GM23248 (cell line): ENCODE data around the gene NTHL1. TPM values are rescaled to one million over a fixed set of nuclear protein-coding genes. Genes with fewer than 3 reads are reported as not detected.
"Not testable (repeated sequence)": the region's sequence is repeated elsewhere in the genome, so short reads cannot be mapped to it uniquely, and the experiment has no call there.

Experiments used
- DNase-seq: peaks from one replicate; pipeline ENCODE4 v3.0.0-alpha.2; 2015
- H2AFZ ChIP-seq: fragments of 200-600 bp; sonication (generic); 2 replicates; pipeline ENCODE4 v1.6.1; 2016; ENCODE audit warnings: antibody characterized with exemption
- H3F3A ChIP-seq: fragments of 200-600 bp; sonication (generic); 2 replicates; pipeline ENCODE4 v1.6.1; 2016; ENCODE audit warnings: mild to moderate bottlenecking, antibody characterized with exemption, mixed run types; ENCODE audit not compliant: insufficient read depth
- H3K27ac ChIP-seq: fragments of 200-600 bp; sonication (generic); 2 replicates; pipeline ENCODE4 v1.5.1; 2016; ENCODE audit warnings: mild to moderate bottlenecking
- H3K27me3 ChIP-seq: fragments of 200-600 bp; sonication (generic); replicated peaks from 2 replicates; pipeline ENCODE4 v1.6.1; 2016; ENCODE audit warnings: mild to moderate bottlenecking; ENCODE audit not compliant: insufficient read depth
- H3K36me3 ChIP-seq: fragments of 200-600 bp; sonication (generic); 2 replicates; pipeline ENCODE4 v1.6.1; 2016; ENCODE audit warnings: low read depth, mild to moderate bottlenecking
- H3K4me1 ChIP-seq: fragments of 200-600 bp; sonication (generic); 2 replicates; pipeline ENCODE4 v1.6.1; 2016; ENCODE audit warnings: mild to moderate bottlenecking; ENCODE audit not compliant: insufficient read depth
- H3K4me2 ChIP-seq: fragments of 200-600 bp; sonication (generic); one replicate; pipeline ENCODE4 v1.6.1; 2016; ENCODE audit warnings: mild to moderate bottlenecking; ENCODE audit not compliant: unreplicated experiment
- H3K4me3 ChIP-seq: fragments of 200-600 bp; sonication (generic); 2 replicates; pipeline ENCODE4 v1.5.1; 2016; ENCODE audit warnings: mild to moderate bottlenecking
- H3K79me2 ChIP-seq: fragments of 200-600 bp; sonication (generic); 2 replicates; pipeline ENCODE4 v1.6.1; 2016; ENCODE audit warnings: mild to moderate bottlenecking; ENCODE audit not compliant: insufficient read depth
- H3K9ac ChIP-seq: fragments of 200-600 bp; sonication (generic); 2 replicates; pipeline ENCODE4 v1.6.1; 2016; ENCODE audit warnings: mild to moderate bottlenecking
- H3K9me2 ChIP-seq: fragments of 200-600 bp; sonication (generic); 2 replicates; pipeline ENCODE4 v1.6.1; 2016; ENCODE audit warnings: mixed run types, mild to moderate bottlenecking, moderate library complexity; ENCODE audit not compliant: insufficient read depth
- H3K9me3 ChIP-seq: fragments of 200-600 bp; sonication (generic); one replicate; pipeline ENCODE4 v1.6.1; 2017; ENCODE audit warnings: low read depth
- H4K20me1 ChIP-seq: fragments of 200-600 bp; sonication (generic); 2 replicates; pipeline ENCODE4 v1.6.0; 2016; ENCODE audit not compliant: insufficient read depth
- EZH2 ChIP-seq: fragments of 200-600 bp; sonication (generic); IDR thresholded peaks from 2 replicates; pipeline ENCODE4 v1.6.1; 2018; ENCODE audit warnings: antibody characterized with exemption, mild to moderate bottlenecking; ENCODE audit not compliant: insufficient read depth, poor library complexity, severe bottlenecking
- EZH2phosphoT487 ChIP-seq: fragments of 200-600 bp; sonication (generic); IDR thresholded peaks from 2 replicates; pipeline ENCODE4 v1.6.1; 2018; ENCODE audit warnings: antibody characterized with exemption, moderate library complexity, mild to moderate bottlenecking, low read depth; ENCODE audit not compliant: insufficient read depth
- WGBS, 2 experiments: methylation state at CpG; one replicate each; pipeline ENCODE4 v1.1.6; 2015 to 2017; ENCODE audit warnings: low lambda C conversion rate in 2 of 2, low coverage in 1 of 2; ENCODE audit errors: missing lambda C conversion rate in 2 of 2; 5-methylcytosine and 5-hydroxymethylcytosine counted together
- in situ Hi-C: fragments of 300-500 bp; cut with MboI; formaldehyde crosslinking; loops from 2 replicates; pipeline ENCODE4 v1.15.0; 2020
- polyA plus RNA-seq: library from polyadenylated mRNA; unstranded; fragments of >200 nt; fragmentation: Nextera tagmentation; extraction: Ambion mirVana; gene quantifications from 2 replicates; pipeline ENCODE4 v1.2.1, GENCODE V29; 2016
- total RNA-seq: library from RNA; depleted of rRNA; stranded (reverse); fragments of >200 nt; shearing (Covaris generic); gene quantifications from 2 replicates; pipeline ENCODE4 v1.2.3, GENCODE V29; 2014

The NTHL1 gene
- total and polyA plus RNA-seq, 2 experiments from 2014 or later: 20.3 to 22.8 TPM

DNA sequence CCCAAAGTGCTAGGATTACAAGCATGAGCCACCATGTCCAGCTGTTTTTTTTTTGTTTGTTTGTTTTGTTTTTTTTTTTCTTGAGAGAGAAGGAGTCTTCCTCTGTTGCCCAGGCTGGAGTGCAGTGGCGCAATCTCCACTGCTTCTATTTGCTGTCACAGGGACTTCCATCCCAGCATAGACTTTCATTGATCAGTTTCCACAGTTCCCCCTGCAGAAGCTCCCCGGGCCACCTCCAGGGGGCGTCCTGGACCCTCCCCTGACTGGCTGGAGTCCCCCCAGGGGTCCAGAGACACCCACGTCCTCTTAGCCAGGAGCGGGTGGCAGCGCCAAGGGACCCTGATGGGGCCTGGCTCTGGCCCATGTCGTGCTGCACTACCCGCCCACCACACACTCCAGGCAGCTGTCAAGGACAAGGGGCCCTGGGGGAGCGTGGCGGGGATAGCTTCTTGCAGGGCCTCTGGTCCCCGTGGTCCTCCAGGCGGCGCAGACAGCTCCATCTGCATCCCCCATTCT is 31.2 kb downstream of the NTHL1 start:
- Histone ChIP-seq H4K20me1 (no peaks in the 10 kb centered on the region), H3K4me3 (no peak overlapping the region), H3K9me2 (no peaks in the 10 kb centered on the region), H3F3A (no peaks in the 10 kb centered on the region), H3K27me3 (no peaks in the 10 kb centered on the region; the same call in 1 of the 2 replicates), H3K36me3 (no peaks in the 10 kb centered on the region), H2AFZ (no peak overlapping the region), H3K79me2 (no peaks in the 10 kb centered on the region), H3K9ac (no peak overlapping the region), H3K27ac (no peak overlapping the region), H3K9me3 (no peaks in the 10 kb centered on the region), H3K4me2 (no peak overlapping the region), H3K4me1 (no peaks in the 10 kb centered on the region)
- no peak for DNase-seq
- TF ChIP-seq EZH2phosphoT487 (no peak), EZH2 (no peak)
- in situ Hi-C loops: no loop called here
- 32 to 38% methylated on average over 13 of the region's 13 CpGs for WGBS, 2 experiments

GRCh38 chr16:2015947-2016208 is 31.8 kb downstream of the NTHL1 start:
- no peaks in the 10 kb centered on the region for H3K9me2 ChIP-seq
- 86 to 89% methylated on average over 7 of the region's 7 CpGs for WGBS, 2 experiments
- TF ChIP-seq EZH2 (no peak), EZH2phosphoT487 (no peak)
- no peak overlapping the region for H3K9ac ChIP-seq
- no peaks in the 10 kb centered on the region for H3K4me1 ChIP-seq
- no peaks in the 10 kb centered on the region for H3K27me3 ChIP-seq
- H3F3A ChIP-seq: no peaks in the 10 kb centered on the region
- H3K79me2 ChIP-seq: peaks cover 2% of the 10 kb centered on the region; the same call in 1 of the 2 replicates
- no peak overlapping the region for H3K27ac ChIP-seq
- H3K4me2 ChIP-seq: no peak overlapping the region
- no peak overlapping the region for H2AFZ ChIP-seq
- no peak for DNase-seq
- no peak overlapping the region for H3K4me3 ChIP-seq
- H3K36me3 ChIP-seq: no peaks in the 10 kb centered on the region
- H3K9me3 ChIP-seq: no peaks in the 10 kb centered on the region
- in situ Hi-C loops: no loop called here
- H4K20me1 ChIP-seq: no peaks in the 10 kb centered on the region

DNA sequence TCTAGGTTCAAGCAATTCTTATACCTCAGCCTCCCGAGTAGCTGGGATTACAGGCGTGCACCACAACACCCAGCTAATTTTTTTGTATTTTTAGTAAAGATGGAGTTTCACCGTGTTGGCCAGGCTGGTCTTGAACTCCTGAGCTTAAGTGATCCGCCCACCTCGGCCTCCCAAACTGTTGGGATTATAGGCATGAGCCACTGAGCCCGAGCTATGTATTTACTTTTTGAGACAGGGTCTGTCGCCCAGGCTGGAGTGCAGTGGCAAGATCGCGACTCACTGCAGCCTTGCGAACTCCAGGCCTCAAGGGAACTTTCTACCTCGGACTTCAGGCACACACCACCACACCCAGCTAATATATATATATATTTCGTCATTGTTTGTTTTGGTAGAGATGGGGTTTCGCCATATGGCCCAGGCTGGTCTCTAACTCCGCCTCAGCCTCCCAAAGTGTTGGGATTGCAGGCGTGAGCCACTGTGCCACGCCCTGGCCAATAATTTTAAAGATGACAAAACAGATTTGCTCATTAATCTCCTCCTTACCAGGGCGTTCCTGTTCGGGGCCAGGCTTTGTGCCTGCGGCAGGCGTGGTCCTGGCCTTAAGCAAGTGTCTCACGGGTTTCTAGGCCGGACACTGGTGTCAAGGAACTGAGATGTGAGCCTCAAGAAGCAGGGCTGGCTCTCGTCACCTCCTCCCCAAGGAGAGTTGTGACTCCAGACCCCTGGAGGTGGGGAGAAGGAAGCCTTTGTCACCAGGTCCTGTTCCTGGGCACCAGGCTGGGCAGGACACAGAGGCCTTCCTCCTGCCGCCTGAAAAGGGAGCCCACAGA is 32.3 kb downstream of the NTHL1 start:
- no peak overlapping the region for H3K9ac ChIP-seq
- TF ChIP-seq EZH2phosphoT487 (no peak), EZH2 (no peak)
- WGBS, 2 experiments: 87 to 89% methylated on average over 24 of the region's 24 CpGs
- peaks cover 7% of the 10 kb centered on the region for H3K79me2 ChIP-seq
- in situ Hi-C loops: no loop called here
- H3K9me2 ChIP-seq: no peaks in the 10 kb centered on the region
- H2AFZ ChIP-seq: no peak overlapping the region
- DNase-seq: no peak
- no peak overlapping the region for H3K4me2 ChIP-seq
- no peaks in the 10 kb centered on the region for H4K20me1 ChIP-seq
- H3K36me3 ChIP-seq: no peaks in the 10 kb centered on the region
- H3K27me3 ChIP-seq: no peaks in the 10 kb centered on the region
- no peak overlapping the region for H3K27ac ChIP-seq
- H3K4me3 ChIP-seq: no peak overlapping the region
- no peaks in the 10 kb centered on the region for H3F3A ChIP-seq
- peaks cover 5% of the 10 kb centered on the region; the same call in 1 of the 2 replicates for H3K4me1 ChIP-seq
- no peaks in the 10 kb centered on the region for H3K9me3 ChIP-seq

DNA sequence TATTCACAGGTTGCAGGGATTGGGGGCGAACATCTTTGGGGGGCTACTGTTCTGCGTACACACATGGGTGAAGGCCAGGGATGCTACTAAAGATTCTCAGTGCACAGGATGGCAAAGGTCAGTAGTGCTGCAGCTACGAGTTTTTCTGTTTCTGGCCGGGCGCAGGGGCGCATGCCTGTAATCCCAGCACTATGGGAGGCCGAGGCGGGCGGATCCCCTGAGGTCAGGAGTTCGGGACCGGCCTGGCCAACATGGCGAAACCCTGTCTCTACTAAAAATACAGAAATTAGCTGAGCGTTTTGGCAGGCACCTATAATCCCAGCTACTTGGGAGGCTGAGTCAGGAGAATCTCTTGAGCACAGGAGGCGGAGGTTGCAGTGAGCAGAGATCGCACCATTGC is 34.1 kb downstream of the NTHL1 start:
- Histone ChIP-seq H3K27ac (no peak overlapping the region), H2AFZ (no peak overlapping the region), H3K9me2 (no peaks in the 10 kb centered on the region), H3K27me3 (no peaks in the 10 kb centered on the region), H3K9me3 (no peaks in the 10 kb centered on the region), H4K20me1 (no peaks in the 10 kb centered on the region), H3K4me3 (no peak overlapping the region), H3K9ac (no peak overlapping the region), H3K4me1 (peaks cover 8% of the 10 kb centered on the region; the same call in 1 of the 2 replicates), H3K36me3 (no peaks in the 10 kb centered on the region), H3K4me2 (no peak overlapping the region), H3K79me2 (peaks cover 22% of the 10 kb centered on the region), H3F3A (peaks cover 3% of the 10 kb centered on the region)
- DNase-seq: no peak
- in situ Hi-C loops: no loop called here
- WGBS, 2 experiments: 90 to 94% methylated on average over 15 of the region's 15 CpGs
- no peak for TF ChIP-seq EZH2
- TF ChIP-seq EZH2phosphoT487: no peak

DNA sequence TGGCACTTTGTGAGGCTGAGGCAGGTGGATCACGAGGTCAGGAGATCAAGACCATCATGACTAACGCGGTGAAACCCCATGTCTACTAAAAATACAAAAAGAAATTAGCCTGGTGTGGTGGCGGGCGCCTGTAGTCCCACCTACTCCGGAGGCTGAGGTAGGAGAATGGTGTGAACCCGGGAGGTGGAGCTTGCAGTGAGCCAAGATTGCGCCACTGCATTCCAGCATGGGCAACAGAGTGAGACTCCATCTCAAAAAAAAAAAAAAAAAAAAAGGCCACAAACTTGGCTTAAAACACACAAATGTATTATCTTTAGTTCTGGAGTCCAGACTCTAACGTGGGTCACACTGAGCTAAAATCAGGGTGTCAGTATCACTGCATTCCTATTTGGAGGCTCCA is 35.9 kb downstream of the NTHL1 start:
- H3K36me3 ChIP-seq, H4K20me1 ChIP-seq, H3K9ac ChIP-seq, H3K4me3 ChIP-seq, in situ Hi-C loops, H2AFZ ChIP-seq, H3K27ac ChIP-seq, H3K27me3 ChIP-seq, DNase-seq, H3K4me2 ChIP-seq, H3K9me2 ChIP-seq, H3K9me3 ChIP-seq: not testable (repeated sequence)
- 90 to 92% methylated on average over 9 of the region's 9 CpGs for WGBS, 2 experiments
- peaks cover 18% of the 10 kb centered on the region for H3K4me1 ChIP-seq
- H3K79me2 ChIP-seq: peaks cover 40% of the 10 kb centered on the region
- peaks cover 17% of the 10 kb centered on the region for H3F3A ChIP-seq
